Measurements from ENCODE around the gene PCDHA11.
"Not testable (repeated sequence)": the region's sequence is repeated elsewhere in the genome, so short reads cannot be mapped to it uniquely, and the experiment has no call there.

Gene PCDHA11

GRCh38 chr5:140840978-140841962 is 27.5 kb upstream of the PCDHA11 start, which contains the start of gene PCDHA8:
Gene PCDHA8 (plus strand): TSS chr5:140841187. CDS start chr5:140841322, 135 bp downstream.
- DNase-seq (peak; percentile 12), ATAC-seq (no peak)
- H3K36me3 Mint-ChIP-seq (ENCODE audit: low read depth), result peaks cover 10% of the 10 kb centered on the region
- peaks cover 18% of the 10 kb centered on the region for H3K9me3 Mint-ChIP-seq
- peaks cover 18% of the 10 kb centered on the region for H3K27me3 Mint-ChIP-seq
- H3K4me1 Mint-ChIP-seq, result no peaks in the 10 kb centered on the region
- H3K4me3 Mint-ChIP-seq, result no peak within 1 kb of the TSS
- no peak within 1 kb of the TSS for H3K27ac Mint-ChIP-seq

- Mint-ChIP-seq H3K27ac (no peak overlapping the region), H3K4me1 (no peaks in the 10 kb centered on the region), H3K27me3 (peaks cover 19% of the 10 kb centered on the region), H3K4me3 (no peak overlapping the region), H3K9me3 (peaks cover 18% of the 10 kb centered on the region), H3K36me3 (ENCODE audit: low read depth) (peaks cover 11% of the 10 kb centered on the region)
- ATAC-seq (no peak), DNase-seq (no peak)
These were observed 25.7 kb upstream of the PCDHA11 start for GRCh38 chr5:140842798-140843733.

- H3K4me3 Mint-ChIP-seq; H3K9me3 Mint-ChIP-seq; H3K36me3 Mint-ChIP-seq (ENCODE audit: low read depth); ATAC-seq; H3K27ac Mint-ChIP-seq; DNase-seq; H3K4me1 Mint-ChIP-seq; H3K27me3 Mint-ChIP-seq: not testable (repeated sequence)
These were observed 20.3 kb upstream of the PCDHA11 start, which contains the start of gene PCDHA9 for GRCh38 chr5:140848139-140849102. Gene PCDHA9 (plus strand): TSS chr5:140848382. CDS start chr5:140848496, 114 bp downstream.

GRCh38 chr5:140849831-140850634 is 18.7 kb upstream of the PCDHA11 start:
- H3K9me3 Mint-ChIP-seq; H3K4me1 Mint-ChIP-seq; H3K36me3 Mint-ChIP-seq (ENCODE audit: low read depth); H3K27ac Mint-ChIP-seq; ATAC-seq; DNase-seq; H3K27me3 Mint-ChIP-seq; H3K4me3 Mint-ChIP-seq: not testable (repeated sequence)

DNA sequence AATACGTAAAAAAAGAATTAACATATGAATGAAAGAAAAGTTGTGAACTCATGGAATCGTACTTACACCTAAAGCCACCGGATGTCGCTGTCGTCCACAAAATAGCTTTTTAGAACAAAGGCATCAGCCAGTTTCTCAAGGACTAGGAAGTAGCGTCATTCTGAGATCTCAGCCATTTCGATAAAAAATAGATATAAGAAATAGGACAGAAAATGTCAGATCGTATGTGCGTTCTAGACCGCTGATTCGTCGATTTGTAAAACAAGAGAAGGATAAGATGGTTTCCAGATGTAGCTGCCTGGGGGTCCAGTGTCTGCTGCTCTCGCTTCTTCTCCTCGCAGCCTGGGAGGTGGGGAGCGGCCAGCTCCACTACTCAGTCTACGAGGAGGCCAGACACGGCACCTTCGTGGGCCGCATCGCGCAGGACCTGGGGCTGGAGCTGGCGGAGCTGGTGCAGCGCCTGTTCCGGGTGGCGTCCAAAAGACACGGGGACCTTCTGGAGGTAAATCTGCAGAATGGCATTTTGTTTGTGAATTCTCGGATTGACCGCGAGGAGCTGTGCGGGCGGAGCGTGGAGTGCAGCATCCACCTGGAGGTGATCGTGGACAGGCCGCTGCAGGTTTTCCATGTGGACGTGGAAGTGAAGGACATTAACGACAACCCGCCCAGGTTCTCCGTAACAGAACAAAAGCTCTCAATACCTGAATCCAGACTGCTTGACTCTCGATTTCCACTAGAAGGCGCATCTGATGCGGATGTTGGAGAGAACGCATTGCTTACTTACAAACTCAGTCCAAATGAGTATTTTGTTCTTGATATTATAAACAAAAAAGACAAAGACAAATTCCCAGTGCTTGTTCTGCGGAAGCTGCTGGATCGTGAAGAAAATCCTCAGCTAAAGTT is 12.7 kb upstream of the PCDHA11 start, which contains the start of gene PCDHA10:
Gene PCDHA10, plus strand, starts transcription at position 126 of the 903 bp plus-strand sequence. Its CDS starts 152 bp downstream, at position 278.
- DNase-seq (no peak), ATAC-seq (no peak)
- Mint-ChIP-seq H3K4me3 (no peak within 1 kb of the TSS), H3K36me3 (ENCODE audit: low read depth) (peaks cover 2% of the 10 kb centered on the region), H3K9me3 (peaks cover 10% of the 10 kb centered on the region), H3K4me1 (no peaks in the 10 kb centered on the region), H3K27ac (no peak within 1 kb of the TSS), H3K27me3 (peaks cover 5% of the 10 kb centered on the region)

DNA sequence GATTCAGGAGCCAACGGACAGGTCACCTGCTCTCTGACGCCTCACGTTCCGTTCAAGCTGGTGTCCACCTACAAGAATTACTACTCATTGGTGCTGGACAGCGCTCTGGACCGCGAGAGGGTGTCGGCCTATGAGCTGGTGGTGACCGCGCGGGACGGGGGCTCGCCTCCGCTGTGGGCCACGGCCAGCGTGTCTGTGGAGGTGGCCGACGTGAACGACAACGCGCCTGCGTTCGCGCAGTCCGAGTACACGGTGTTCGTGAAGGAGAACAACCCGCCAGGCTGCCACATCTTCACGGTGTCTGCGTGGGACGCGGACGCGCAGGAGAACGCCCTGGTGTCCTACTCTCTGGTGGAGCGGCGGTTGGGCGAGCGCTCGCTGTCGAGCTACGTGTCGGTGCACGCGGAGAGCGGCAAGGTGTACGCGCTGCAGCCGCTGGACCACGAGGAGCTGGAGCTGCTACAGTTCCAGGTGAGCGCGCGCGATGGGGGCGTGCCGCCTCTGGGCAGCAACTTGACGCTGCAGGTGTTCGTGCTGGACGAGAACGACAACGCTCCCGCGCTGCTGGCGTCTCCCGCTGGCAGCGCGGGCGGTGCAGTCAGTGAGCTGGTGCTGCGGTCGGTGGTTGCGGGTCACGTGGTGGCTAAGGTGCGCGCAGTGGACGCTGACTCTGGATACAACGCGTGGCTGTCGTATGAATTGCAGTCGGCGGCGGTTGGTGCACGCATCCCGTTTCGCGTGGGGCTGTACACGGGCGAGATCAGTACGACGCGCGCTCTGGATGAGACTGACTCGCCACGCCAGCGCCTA is 11.4 kb upstream of the PCDHA11 start:
- ATAC-seq, result no peak
- H3K36me3 Mint-ChIP-seq (ENCODE audit: low read depth), result peaks cover 2% of the 10 kb centered on the region
- H3K27ac Mint-ChIP-seq, result no peak overlapping the region
- H3K27me3 Mint-ChIP-seq, result peaks cover 5% of the 10 kb centered on the region
- peaks cover 10% of the 10 kb centered on the region for H3K9me3 Mint-ChIP-seq
- no peaks in the 10 kb centered on the region for H3K4me1 Mint-ChIP-seq
- DNase-seq, result no peak
- no peak overlapping the region for H3K4me3 Mint-ChIP-seq

DNA sequence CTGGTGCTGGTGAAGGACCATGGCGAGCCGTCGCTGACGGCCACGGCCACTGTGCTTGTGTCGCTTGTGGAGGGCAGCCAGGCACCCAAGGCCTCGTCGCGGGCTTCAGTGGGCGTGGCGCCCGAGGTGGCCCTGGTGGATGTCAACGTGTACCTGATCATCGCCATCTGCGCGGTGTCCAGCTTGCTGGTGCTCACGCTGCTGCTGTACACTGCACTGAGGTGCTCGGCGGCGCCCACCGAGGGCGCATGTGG is 10.8 kb upstream of the PCDHA11 start:
- DNase-seq, result no peak
- Mint-ChIP-seq H3K4me3 (no peak overlapping the region), H3K36me3 (ENCODE audit: low read depth) (peaks cover 2% of the 10 kb centered on the region), H3K9me3 (peaks cover 10% of the 10 kb centered on the region), H3K27ac (no peak overlapping the region), H3K27me3 (peaks cover 5% of the 10 kb centered on the region), H3K4me1 (no peaks in the 10 kb centered on the region)
- no peak for ATAC-seq

GRCh38 chr5:140862441-140863295 is 6.1 kb upstream of the PCDHA11 start:
- H3K27ac Mint-ChIP-seq, result no peak overlapping the region
- peaks cover 4% of the 10 kb centered on the region for H3K9me3 Mint-ChIP-seq
- DNase-seq (no peak), ATAC-seq (no peak)
- H3K27me3 Mint-ChIP-seq, result peaks cover 9% of the 10 kb centered on the region
- H3K4me1 Mint-ChIP-seq, result no peaks in the 10 kb centered on the region
- H3K4me3 Mint-ChIP-seq, result no peak overlapping the region
- peaks cover 2% of the 10 kb centered on the region for H3K36me3 Mint-ChIP-seq (ENCODE audit: low read depth)

- ATAC-seq, result no peak
- no peak overlapping the region for H3K4me3 Mint-ChIP-seq
- no peaks in the 10 kb centered on the region for H3K4me1 Mint-ChIP-seq
These were observed 764 bp downstream of the PCDHA11 start for GRCh38 chr5:140869555-140869886.

GRCh38 chr5:140870221-140871201 is 1.8 kb downstream of the PCDHA11 start:
- Mint-ChIP-seq H3K27me3 (peaks cover 39% of the 10 kb centered on the region), H3K4me1 (no peaks in the 10 kb centered on the region), H3K9me3 (peaks cover 24% of the 10 kb centered on the region), H3K36me3 (ENCODE audit: low read depth) (peaks cover 13% of the 10 kb centered on the region), H3K27ac (no peak overlapping the region), H3K4me3 (no peak overlapping the region)
- ATAC-seq (no peak), DNase-seq (no peak)

More at GRCh38 chr5:140869555-140869886, 764 bp downstream of the PCDHA11 start:
- no peak for DNase-seq
- Mint-ChIP-seq H3K9me3 (peaks cover 18% of the 10 kb centered on the region), H3K27me3 (peaks cover 30% of the 10 kb centered on the region), H3K36me3 (ENCODE audit: low read depth) (peaks cover 9% of the 10 kb centered on the region), H3K27ac (no peak overlapping the region)

Measured in activated naive CD8-positive, alpha-beta T cell treated with anti-CD3 and anti-CD28 coated beads, Interleukin-2, amount 50 U/mL, for 24 hours (primary cell).